Keratinocyte (primary cell): ENCODE measurements around the gene COL9A1. TPM values are rescaled to one million over a fixed set of nuclear protein-coding genes. Genes with fewer than 3 reads are reported as not detected.

Experiments
- DNase-seq: peaks from one replicate; pipeline ENCODE4 v3.0.0-alpha.2; 2011; ENCODE audit warnings: low read depth, missing footprints, low spot score
- FAIRE-seq: peaks from 2 replicates; lab custom pipeline; 2011; peaks lifted over from hg19 to GRCh38; lab: Jason Lieb, UNC
- H2AFZ ChIP-seq: 2 replicates; pipeline ENCODE4 v1.6.0; 2012; ENCODE audit warnings: low read length, control low read depth, inconsistent platforms; ENCODE audit not compliant: control insufficient read depth
- H3K27ac ChIP-seq: 2 replicates; pipeline ENCODE4 v1.5.1; 2011; ENCODE audit warnings: low read length; ENCODE audit not compliant: control insufficient read depth, insufficient read depth
- H3K27me3 ChIP-seq: 3 replicates; pipeline ENCODE4 v1.6.0; 2011; ENCODE audit warnings: low read length; ENCODE audit not compliant: control insufficient read depth, insufficient read depth; ENCODE audit errors: extremely low read depth
- H3K36me3 ChIP-seq, 2 experiments: 2 replicates in 1 of 2; 3 replicates in 1 of 2; pipeline ENCODE4 v1.5.1; 2011; ENCODE audit warnings: low read length in 2 of 2, mild to moderate bottlenecking in 1 of 2; ENCODE audit not compliant: control insufficient read depth in 2 of 2, insufficient read depth in 2 of 2; ENCODE audit errors: extremely low read depth in 1 of 2
- H3K4me1 ChIP-seq: 3 replicates; pipeline ENCODE4 v1.5.1; 2011; ENCODE audit warnings: low read length; ENCODE audit not compliant: control insufficient read depth, insufficient read depth; ENCODE audit errors: extremely low read depth
- H3K4me2 ChIP-seq: 3 replicates; pipeline ENCODE4 v1.6.0; 2011; ENCODE audit warnings: low read depth, low read length; ENCODE audit not compliant: control insufficient read depth, insufficient read depth; ENCODE audit errors: extremely low read depth
- H3K4me3 ChIP-seq, 3 experiments: fragments of 200-600 bp in 1 of 3; sonication (generic) in 1 of 3; 2 replicates in 2 of 3; 3 replicates in 1 of 3; pipeline ENCODE4 v1.5.1; 2011 to 2016; ENCODE audit warnings: low read length in 3 of 3, mild to moderate bottlenecking in 3 of 3, control low read depth in 2 of 3, inconsistent platforms in 1 of 3, low read depth in 1 of 3, mixed read lengths in 1 of 3, mixed run types in 1 of 3, moderate library complexity in 1 of 3; ENCODE audit not compliant: control insufficient read depth in 2 of 3, insufficient read depth in 2 of 3; ENCODE audit errors: extremely low read depth in 1 of 3
- H3K79me2 ChIP-seq: 2 replicates; pipeline ENCODE4 v1.6.0; 2012; ENCODE audit warnings: low read length; ENCODE audit not compliant: control insufficient read depth, insufficient read depth
- H3K9ac ChIP-seq: 3 replicates; pipeline ENCODE4 v1.6.0; 2011; ENCODE audit warnings: low read length; ENCODE audit not compliant: control insufficient read depth, insufficient read depth; ENCODE audit errors: extremely low read depth
- H3K9me1 ChIP-seq: 3 replicates; pipeline ENCODE4 v1.6.0; 2011; ENCODE audit warnings: low read length; ENCODE audit not compliant: control insufficient read depth, insufficient read depth; ENCODE audit errors: extremely low read depth
- H3K9me3 ChIP-seq: 2 replicates; pipeline ENCODE4 v1.5.1; 2012; ENCODE audit warnings: low read depth, low read length; ENCODE audit not compliant: control insufficient read depth
- H4K20me1 ChIP-seq: 3 replicates; pipeline ENCODE4 v1.6.0; 2011; ENCODE audit warnings: low read length; ENCODE audit not compliant: control insufficient read depth, insufficient read depth; ENCODE audit errors: extremely low read depth
- CTCF ChIP-seq, 3 experiments: IDR thresholded peaks in 1 of 3; conservative IDR thresholded peaks in 1 of 3; optimal IDR thresholded peaks in 1 of 3; 2 replicates in 2 of 3; 3 replicates in 1 of 3; pipeline versions ENCODE3 to v1.5.1; 2011; ENCODE audit warnings: low read length in 3 of 3, mild to moderate bottlenecking in 3 of 3, moderate library complexity in 2 of 3, control low read depth in 1 of 3, inconsistent platforms in 1 of 3; ENCODE audit not compliant: insufficient read depth in 2 of 3; ENCODE audit errors: extremely low read depth in 1 of 3
- EZH2 ChIP-seq: IDR thresholded peaks from one replicate; pipeline ENCODE4 v1.6.1; 2012; ENCODE audit warnings: inconsistent platforms, mild to moderate bottlenecking, low read length, moderate library complexity
- dilution Hi-C: fragments of 300-500 bp; cut with MboI; formaldehyde crosslinking; loops from one replicate; pipeline ENCODE4 v1.7.0; 2020; ENCODE audit warnings: low sequenced_read_pairs; ENCODE audit not compliant: extremely low pct_ligation_motif_present
- polyA plus RNA-seq, 5 experiments: library from polyadenylated mRNA; depleted of rRNA in 3 of 5; stranded (reverse) in 3 of 5; stranded (forward) in 1 of 5; unstranded in 1 of 5; fragments of >200 nt; gene quantifications; 1 replicate in 1 of 5; 2 replicates in 3 of 5; 3 replicates in 1 of 5; pipeline versions ENCODE4 v1.2.1 to v1.2.3, GENCODE V29; 2011 to 2012; ENCODE audit warnings: missing spikeins in 2 of 5, low read depth in 1 of 5, low replicate concordance in 1 of 5

The COL9A1 gene
- polyA plus RNA-seq, 1 donor (not counting 4 experiments of a cell fraction or from before 2014, with no cell fraction given): not detected

GRCh38 chr6:70246118-70246517 lies 56.8 kb downstream of the COL9A1 start:
- no peaks in the 10 kb centered on the region for H3K79me2 ChIP-seq
- H3K27me3 ChIP-seq: peaks cover 9% of the 10 kb centered on the region
- no peaks in the 10 kb centered on the region for H3K9me1 ChIP-seq
- no peak overlapping the region for H3K9ac ChIP-seq
- no peaks in the 10 kb centered on the region for H3K9me3 ChIP-seq
- H3K27ac ChIP-seq: no peak overlapping the region
- no peak for FAIRE-seq
- H3K4me2 ChIP-seq: no peak overlapping the region
- TF ChIP-seq CTCF (optimal IDR thresholded peaks at IDR 0.05 in 1 of 3, IDR thresholded peaks at IDR 0.05 in 1 of 3, conservative IDR thresholded peaks at IDR 0.05 in 1 of 3; ENCODE audit: extremely low read depth in 1 of 3, insufficient read depth in 2 of 3, low read length in 3 of 3): no peak
- TF ChIP-seq EZH2: no peak
- H4K20me1 ChIP-seq: no peaks in the 10 kb centered on the region
- DNase-seq: no peak
- dilution Hi-C loops: no loop called here
- H2AFZ ChIP-seq: no peak overlapping the region
- H3K36me3 ChIP-seq: no peaks in the 10 kb centered on the region
- H3K4me3 ChIP-seq: no peak overlapping the region
- H3K4me1 ChIP-seq: no peaks in the 10 kb centered on the region

GRCh38 chr6:70241991-70242420 lies 60.9 kb downstream of the COL9A1 start:
- dilution Hi-C loops: no loop called here
- no peaks in the 10 kb centered on the region for H3K36me3 ChIP-seq
- H3K79me2 ChIP-seq: no peaks in the 10 kb centered on the region
- FAIRE-seq (no peak), DNase-seq (no peak)
- H3K9me1 ChIP-seq: no peaks in the 10 kb centered on the region
- H2AFZ ChIP-seq: no peak overlapping the region
- no peak overlapping the region for H3K27ac ChIP-seq
- H3K4me3 ChIP-seq: no peak overlapping the region
- no peak overlapping the region for H3K9ac ChIP-seq
- TF ChIP-seq EZH2 (no peak), CTCF (optimal IDR thresholded peaks at IDR 0.05 in 1 of 3, IDR thresholded peaks at IDR 0.05 in 1 of 3, conservative IDR thresholded peaks at IDR 0.05 in 1 of 3; ENCODE audit: extremely low read depth in 1 of 3, insufficient read depth in 2 of 3, low read length in 3 of 3) (no peak)
- no peaks in the 10 kb centered on the region for H3K9me3 ChIP-seq
- H3K4me1 ChIP-seq: no peaks in the 10 kb centered on the region
- H4K20me1 ChIP-seq: no peaks in the 10 kb centered on the region
- no peak overlapping the region for H3K4me2 ChIP-seq
- peaks cover 5% of the 10 kb centered on the region for H3K27me3 ChIP-seq
